Effector memory CD4-positive, alpha-beta T cell (primary cell): ENCODE measurements around the gene USH2A.

Source experiments
- DNase-seq, 3 donors: peaks; one replicate each; pipeline ENCODE4 v3.0.0-alpha.2; 2020
- H3K27ac ChIP-seq: 2 replicates; pipeline ENCODE4 v1.7.0; 2013; ENCODE audit warnings: mild to moderate bottlenecking, low read length, moderate library complexity; ENCODE audit not compliant: insufficient read depth, poor library complexity, severe bottlenecking
- H3K27me3 ChIP-seq: replicated peaks from 2 replicates; pipeline ENCODE4 v1.7.0; 2013; ENCODE audit warnings: mild to moderate bottlenecking, low read length; ENCODE audit not compliant: insufficient read depth, control insufficient read depth, poor library complexity, severe bottlenecking
- H3K36me3 ChIP-seq: 2 replicates; pipeline ENCODE4 v1.7.0; 2013; ENCODE audit warnings: mild to moderate bottlenecking, low read length, moderate library complexity; ENCODE audit not compliant: control insufficient read depth, insufficient read depth
- H3K4me1 ChIP-seq: 2 replicates; pipeline ENCODE4 v1.7.0; 2013; ENCODE audit warnings: low read length, mild to moderate bottlenecking; ENCODE audit not compliant: control insufficient read depth, insufficient read depth, poor library complexity, severe bottlenecking
- H3K4me3 ChIP-seq: 2 replicates; pipeline ENCODE4 v1.7.0; 2013; ENCODE audit warnings: low read length, low read depth, mild to moderate bottlenecking; ENCODE audit not compliant: insufficient read depth, poor library complexity, severe bottlenecking
- H3K9me3 ChIP-seq: 2 replicates; pipeline ENCODE4 v1.7.0; 2013; ENCODE audit warnings: mild to moderate bottlenecking, low read length, moderate library complexity; ENCODE audit not compliant: control insufficient read depth

Gene USH2A

DNA sequence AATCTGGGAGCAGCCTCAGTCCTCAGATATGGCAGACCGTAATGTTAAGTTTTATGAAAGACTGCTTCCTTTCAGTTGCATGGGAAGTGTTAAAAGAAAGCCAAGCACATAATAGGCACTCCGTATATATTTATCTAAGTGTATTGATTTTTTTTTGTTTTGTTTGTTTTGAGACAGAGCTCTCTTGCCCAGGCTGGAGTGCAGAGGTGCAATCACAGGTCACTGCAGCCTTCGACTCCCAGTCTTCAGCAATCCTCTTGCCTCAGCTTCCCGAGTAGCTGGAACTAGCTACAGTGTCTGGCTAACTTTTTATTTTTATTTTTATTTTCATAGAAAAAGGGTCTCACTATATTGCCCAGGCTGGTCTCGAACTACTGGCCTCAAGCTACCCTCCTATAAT, 341.8 kb downstream of the USH2A start:
- Histone ChIP-seq H3K36me3 (no peaks in the 10 kb centered on the region), H3K27ac (no peak overlapping the region), H3K27me3 (no peaks in the 10 kb centered on the region), H3K4me3 (no peak overlapping the region), H3K9me3 (no peaks in the 10 kb centered on the region), H3K4me1 (no peaks in the 10 kb centered on the region)
- DNase-seq, result no peak

DNA sequence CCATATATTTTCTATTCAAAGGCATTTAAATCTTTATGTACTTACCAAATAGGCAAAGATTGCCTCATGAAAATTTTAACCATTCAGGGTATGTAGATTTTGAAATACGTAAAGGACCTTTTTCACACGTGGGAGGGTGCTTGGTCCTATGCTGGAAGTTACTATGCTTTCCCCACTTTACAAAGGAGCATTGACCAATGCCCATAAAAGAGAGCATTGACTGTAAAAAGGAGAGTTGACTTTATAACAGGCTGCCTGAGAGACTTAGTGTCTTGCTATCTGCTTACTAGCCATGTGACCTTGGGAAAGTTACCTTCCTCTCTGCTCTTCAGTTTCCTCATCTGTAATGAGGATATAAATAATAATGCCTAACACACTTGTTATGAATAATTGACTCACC, 346.5 kb downstream of the USH2A start:
- no peaks in the 10 kb centered on the region for H3K9me3 ChIP-seq
- no peak overlapping the region for H3K4me3 ChIP-seq
- no peaks in the 10 kb centered on the region for H3K36me3 ChIP-seq
- H3K27me3 ChIP-seq, result no peaks in the 10 kb centered on the region
- H3K27ac ChIP-seq, result no peak overlapping the region
- no peaks in the 10 kb centered on the region for H3K4me1 ChIP-seq
- no peak for DNase-seq

DNA sequence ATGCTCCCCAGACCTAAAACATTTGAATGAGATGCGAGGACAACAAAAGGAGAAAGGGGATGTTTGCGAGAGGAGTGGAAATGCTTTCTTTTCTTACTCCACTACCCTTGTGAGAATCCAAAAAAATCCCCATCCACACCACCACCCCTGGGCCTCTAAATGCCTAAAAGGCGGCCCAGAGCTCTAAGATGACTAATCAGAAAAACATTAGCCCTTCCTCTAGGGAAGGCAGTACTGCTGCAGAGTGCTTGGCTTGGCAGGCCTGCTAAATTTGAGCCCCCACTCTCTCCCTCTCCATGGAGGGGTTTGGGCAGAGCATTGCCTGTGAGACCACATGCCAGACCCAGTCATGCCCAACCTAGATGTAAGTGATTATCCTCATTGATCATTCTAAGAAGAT, 347.9 kb downstream of the USH2A start:
- no peaks in the 10 kb centered on the region for H3K36me3 ChIP-seq
- H3K4me1 ChIP-seq, result no peaks in the 10 kb centered on the region
- H3K27ac ChIP-seq, result no peak overlapping the region
- H3K9me3 ChIP-seq, result no peaks in the 10 kb centered on the region
- no peak overlapping the region for H3K4me3 ChIP-seq
- no peak for DNase-seq
- H3K27me3 ChIP-seq, result no peaks in the 10 kb centered on the region

DNA sequence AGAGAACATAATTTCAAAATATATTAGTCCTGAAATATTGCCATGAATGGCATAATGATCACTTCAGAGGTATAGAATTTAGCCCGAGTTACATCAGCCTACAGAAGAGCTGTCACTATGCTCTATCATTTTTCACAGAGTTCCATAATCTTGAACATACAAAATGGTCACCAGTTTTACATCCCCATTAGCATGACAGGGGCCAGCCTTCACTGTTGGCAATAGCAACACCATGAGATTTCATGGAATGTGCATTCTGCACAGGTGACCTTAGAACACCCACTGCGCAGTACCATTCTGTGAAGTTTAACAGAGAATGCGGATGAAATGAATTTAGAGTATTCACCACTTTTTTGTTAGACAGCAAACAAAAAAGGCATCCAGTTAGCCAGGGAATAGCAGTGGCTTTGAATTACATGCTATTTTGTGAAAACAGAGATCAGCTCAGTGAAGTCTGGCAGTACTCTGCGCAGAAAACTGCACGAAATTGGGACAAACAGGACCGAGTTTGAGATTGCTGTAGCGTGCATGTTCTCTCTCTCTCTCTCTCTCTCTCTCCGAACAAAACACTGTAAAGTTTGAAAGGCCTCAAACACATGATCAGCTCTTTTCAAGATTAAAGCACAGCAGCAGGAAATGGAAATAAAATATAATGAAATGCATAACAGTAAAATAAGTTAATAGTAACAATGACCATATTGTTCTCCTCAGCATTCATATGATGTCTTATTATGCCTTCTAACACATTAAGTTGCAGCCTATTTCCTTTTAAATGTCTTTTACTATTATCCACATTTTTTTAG, 349.3 kb downstream of the USH2A start:
- Histone ChIP-seq H3K36me3 (no peaks in the 10 kb centered on the region), H3K4me1 (no peaks in the 10 kb centered on the region), H3K4me3 (no peak overlapping the region), H3K27ac (no peak overlapping the region), H3K27me3 (no peaks in the 10 kb centered on the region), H3K9me3 (no peaks in the 10 kb centered on the region)
- no peak for DNase-seq

DNA sequence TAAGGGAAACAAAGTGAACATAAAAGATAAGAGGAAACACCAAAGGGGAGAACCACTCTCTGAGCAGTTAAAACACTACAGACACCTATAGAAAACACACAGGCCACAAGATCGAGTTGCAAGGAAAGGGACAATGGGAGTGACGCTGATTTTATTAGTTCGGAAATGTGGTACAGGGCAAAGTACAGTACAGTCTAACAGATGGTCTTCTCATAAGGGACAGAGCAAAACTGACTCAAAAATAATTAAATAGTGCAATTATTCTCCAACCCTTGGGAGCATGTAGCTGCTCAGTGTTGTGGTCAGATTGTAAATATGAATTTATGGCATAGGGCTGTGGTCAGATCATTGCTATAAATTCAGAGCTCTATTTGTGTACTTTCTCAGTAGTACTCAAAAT, 352.0 kb downstream of the USH2A start:
- Histone ChIP-seq H3K9me3 (no peaks in the 10 kb centered on the region), H3K27ac (no peak overlapping the region), H3K4me1 (no peaks in the 10 kb centered on the region), H3K36me3 (no peaks in the 10 kb centered on the region), H3K4me3 (no peak overlapping the region), H3K27me3 (no peaks in the 10 kb centered on the region)
- DNase-seq, result no peak

DNA sequence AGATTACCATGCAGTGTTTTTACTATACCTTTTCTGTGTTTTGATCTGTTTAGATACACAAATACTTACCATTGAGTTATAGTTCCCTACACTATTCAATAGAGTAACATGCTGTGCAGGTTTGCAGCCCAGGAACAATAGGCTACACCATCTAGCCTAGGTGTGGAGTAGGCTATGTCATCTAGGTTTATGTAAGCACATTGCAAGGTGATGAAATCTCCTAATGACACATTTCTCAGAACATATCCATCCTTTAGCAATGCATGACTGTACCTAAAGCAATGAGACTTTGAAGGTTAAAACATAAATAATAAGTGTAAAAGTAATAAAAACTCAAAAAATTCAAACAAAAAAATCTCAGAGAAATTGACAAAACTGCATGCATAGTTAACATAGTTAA, 358.6 kb downstream of the USH2A start:
- Histone ChIP-seq H3K4me3 (no peak overlapping the region), H3K4me1 (no peaks in the 10 kb centered on the region), H3K27me3 (no peaks in the 10 kb centered on the region), H3K9me3 (no peaks in the 10 kb centered on the region), H3K27ac (no peak overlapping the region), H3K36me3 (no peaks in the 10 kb centered on the region)
- no peak for DNase-seq

DNA sequence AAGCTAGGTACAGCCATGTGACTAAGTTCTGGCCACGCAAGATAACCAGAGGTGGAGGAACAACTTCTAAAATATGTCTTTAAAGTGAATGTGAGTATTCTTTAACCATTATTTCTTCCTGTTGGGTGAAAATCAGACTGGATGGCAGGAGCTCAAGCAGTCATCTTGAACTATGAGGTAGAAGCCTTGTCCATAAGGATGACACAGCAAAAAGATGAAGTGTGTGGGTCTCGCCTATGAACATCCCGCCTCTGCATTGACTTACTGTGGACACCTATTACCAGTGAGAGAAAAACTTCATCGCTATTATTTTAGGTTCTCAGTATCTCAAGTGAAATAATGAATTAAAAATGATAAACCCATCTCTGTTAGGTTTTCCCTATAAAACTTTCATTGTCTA, 365.3 kb downstream of the USH2A start:
- no peak overlapping the region for H3K27ac ChIP-seq
- H3K4me1 ChIP-seq, result no peaks in the 10 kb centered on the region
- no peaks in the 10 kb centered on the region for H3K9me3 ChIP-seq
- no peaks in the 10 kb centered on the region for H3K36me3 ChIP-seq
- no peak for DNase-seq
- H3K4me3 ChIP-seq, result no peak overlapping the region
- H3K27me3 ChIP-seq, result no peaks in the 10 kb centered on the region

DNA sequence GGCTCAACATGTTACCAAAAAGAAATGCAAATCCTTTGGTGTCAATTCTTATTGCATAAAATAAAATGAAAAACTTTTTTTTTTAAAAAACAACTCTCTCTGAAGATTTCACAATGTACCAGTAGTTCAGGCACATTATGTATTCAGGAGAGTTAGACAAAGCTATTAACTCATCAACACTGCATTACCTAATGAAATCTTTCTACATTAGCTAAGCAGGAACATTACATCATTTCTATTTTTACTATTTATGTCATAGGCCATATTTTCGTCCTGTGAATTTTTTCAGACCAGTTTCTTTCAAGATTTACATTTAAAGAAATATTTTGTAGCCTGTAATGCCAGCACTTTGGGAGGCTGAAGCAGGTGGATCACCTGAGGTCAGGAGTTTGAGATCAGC, 366.2 kb downstream of the USH2A start:
- Histone ChIP-seq H3K4me3 (no peak overlapping the region), H3K4me1 (no peaks in the 10 kb centered on the region), H3K9me3 (no peaks in the 10 kb centered on the region), H3K36me3 (no peaks in the 10 kb centered on the region), H3K27ac (no peak overlapping the region), H3K27me3 (no peaks in the 10 kb centered on the region)
- DNase-seq, result no peak

DNA sequence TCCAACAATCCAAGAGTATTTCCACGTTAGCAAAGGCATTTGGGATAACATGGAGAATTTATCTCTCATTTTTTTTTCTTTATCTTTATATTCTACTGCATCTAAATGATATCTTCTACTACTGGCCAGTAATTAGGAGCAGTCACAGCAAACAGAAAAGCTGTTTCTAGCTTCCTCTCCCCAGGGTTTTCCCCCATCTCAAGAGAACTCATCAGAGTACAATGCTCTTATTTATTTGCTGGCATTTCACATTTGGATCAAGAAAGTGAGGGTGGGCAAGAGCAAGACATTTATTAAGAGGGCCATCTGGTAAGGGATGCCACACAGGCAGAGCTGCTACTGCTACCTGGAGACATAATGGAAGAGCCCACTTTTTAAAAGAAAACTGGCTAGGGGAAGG, 368.2 kb downstream of the USH2A start:
- H3K9me3 ChIP-seq, result no peaks in the 10 kb centered on the region
- H3K27ac ChIP-seq, result no peak overlapping the region
- H3K4me1 ChIP-seq, result no peaks in the 10 kb centered on the region
- DNase-seq, result no peak
- H3K4me3 ChIP-seq, result no peak overlapping the region
- H3K27me3 ChIP-seq, result no peaks in the 10 kb centered on the region
- no peaks in the 10 kb centered on the region for H3K36me3 ChIP-seq

DNA sequence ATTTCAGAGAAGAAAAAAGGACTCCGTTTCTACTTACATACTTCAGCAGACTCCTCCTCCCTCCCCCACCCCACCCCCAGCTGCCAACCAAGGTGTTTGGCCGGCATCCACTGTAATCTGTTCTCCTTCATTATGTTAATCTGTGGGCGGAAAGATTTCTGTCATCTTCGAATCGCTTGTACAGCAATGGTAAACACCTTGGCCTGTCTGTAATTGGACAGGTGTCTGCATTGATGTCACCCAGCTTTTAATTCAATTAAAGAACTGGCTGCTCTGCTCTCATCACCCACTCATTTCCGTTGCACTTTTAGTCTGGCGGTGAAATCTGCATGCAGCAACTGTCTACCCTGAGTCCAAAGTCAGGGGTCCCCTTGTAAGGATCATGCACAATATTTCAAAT, 368.6 kb downstream of the USH2A start:
- no peak for DNase-seq
- no peaks in the 10 kb centered on the region for H3K27me3 ChIP-seq
- no peak overlapping the region for H3K4me3 ChIP-seq

More for the DNA sequence above, 368.6 kb downstream of the USH2A start:
- H3K36me3 ChIP-seq, result no peaks in the 10 kb centered on the region
- no peak overlapping the region for H3K27ac ChIP-seq
- H3K4me1 ChIP-seq, result no peaks in the 10 kb centered on the region
- no peaks in the 10 kb centered on the region for H3K9me3 ChIP-seq
